ENCODE data around the gene HDLBP.

HDLBP gene

DNA sequence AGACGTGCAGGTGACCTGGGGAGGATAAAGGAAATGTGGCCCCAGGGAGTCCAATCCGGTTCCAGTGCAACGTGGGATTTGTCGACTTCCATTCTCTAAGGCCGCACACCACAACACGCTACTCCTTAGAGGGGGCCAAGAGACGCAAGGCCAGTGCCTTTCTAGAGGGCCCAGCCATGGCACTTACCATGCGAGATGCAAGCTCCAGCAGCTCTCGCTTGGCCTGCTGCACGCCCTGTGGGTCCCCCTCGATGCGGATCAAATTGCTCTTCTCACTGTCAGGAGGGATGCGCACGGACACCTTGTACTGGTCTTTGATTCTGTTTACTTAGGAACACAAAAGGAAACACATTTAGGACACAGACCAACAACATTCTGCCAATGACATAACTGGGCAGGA, 65.8 kb downstream of the HDLBP start:
- DNase-seq (ENCODE audit: low read depth) = no peak

DNA sequence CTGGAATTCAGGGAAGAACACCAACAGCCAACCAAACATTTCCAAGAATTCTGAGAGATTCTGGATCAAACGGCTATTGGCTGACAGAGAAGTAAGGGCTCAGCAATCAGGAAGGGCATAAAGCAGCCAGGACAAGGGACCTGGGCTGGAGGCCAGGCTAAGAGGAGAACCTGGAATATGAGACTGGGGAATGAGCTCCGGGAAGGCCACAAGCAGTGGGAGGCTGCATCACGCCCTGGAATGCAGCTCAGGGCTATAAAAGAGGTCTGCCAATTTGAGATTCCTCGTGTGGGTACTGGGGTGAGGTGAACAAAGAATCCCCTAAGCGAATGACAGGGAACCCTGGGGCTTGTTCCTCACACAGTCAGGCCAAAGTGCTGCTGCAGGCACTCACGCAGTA, 66.6 kb downstream of the HDLBP start:
- DNase-seq (ENCODE audit: low read depth) = no peak

DNA sequence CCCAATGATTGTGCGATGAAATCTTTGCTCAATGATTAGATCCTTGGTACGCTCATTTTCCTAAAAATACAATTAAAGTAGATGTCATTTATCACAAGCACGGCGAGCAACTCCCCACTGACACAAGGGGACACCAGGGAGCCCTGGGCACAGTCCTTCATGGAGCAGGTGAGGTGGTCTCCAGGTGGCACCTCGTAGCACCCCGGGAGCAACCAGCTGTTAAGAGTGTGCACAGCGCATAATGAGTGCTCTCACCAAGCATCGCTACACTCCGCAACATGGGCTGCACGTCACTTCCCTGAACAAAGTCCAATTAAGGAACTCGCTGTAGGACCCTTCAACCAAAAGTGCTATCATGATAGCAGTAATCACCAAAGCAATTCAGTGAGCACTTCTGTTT, 67.2 kb downstream of the HDLBP start:
- DNase-seq (ENCODE audit: low read depth) = no peak

DNA sequence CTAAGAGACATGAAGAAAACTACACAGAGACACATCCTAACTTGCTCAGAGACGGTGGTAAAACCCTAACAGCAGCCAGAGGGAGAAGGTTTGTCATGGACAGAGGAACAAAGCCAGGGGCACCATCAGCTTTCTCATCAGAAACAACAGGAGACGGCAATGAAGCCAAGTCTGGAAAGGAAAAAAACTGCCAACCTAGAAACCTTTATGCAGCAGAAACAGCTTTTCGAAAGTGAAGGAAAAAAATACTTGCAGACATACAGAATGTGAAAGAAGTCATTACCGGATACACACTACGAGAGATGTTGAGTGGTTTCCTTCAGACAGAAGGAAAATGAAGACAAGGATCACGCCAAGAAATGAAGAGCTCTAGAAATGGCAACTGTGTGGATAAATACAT, 71.1 kb downstream of the HDLBP start:
- no peak for DNase-seq (ENCODE audit: low read depth)

DNA sequence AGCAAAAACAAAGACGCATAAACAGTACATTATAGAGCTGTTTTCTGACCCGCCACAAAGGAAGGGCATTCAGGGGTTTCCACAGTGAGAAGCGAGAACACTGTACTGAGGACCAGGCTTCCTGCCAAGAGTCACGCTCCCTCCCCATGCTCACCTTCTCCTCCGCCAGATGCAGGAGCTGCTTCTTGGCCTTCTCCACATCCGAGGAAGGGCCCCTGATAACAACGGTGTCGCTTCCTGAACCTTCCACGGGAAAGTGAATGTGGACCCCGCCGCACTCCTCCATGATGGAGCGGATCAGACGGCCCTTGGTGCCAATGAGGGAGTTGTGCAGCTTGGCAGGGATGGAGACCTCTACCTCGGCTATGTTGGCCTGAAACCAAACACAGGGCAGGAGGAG, 73.2 kb downstream of the HDLBP start:
- DNase-seq (ENCODE audit: low read depth) = no peak

DNA sequence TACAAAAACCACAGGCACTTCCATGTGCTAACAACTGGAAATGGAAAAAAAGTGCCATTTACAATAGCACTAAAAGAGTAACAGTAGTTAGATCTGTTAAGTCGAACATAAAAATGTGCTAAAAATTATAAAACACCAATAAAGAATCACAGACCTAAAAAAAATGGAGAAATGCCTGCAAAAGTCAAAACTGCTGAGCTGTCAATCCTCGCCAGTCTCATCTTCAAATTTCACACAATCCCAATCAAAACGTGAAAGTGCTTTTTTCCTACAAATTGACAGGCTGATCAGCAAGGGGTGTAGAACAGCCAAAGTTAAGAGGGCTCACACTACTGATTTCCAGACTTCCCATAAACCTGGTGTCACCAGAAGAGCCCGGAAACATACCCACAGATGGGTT, 73.8 kb downstream of the HDLBP start:
- DNase-seq (ENCODE audit: low read depth) = no peak

DNA sequence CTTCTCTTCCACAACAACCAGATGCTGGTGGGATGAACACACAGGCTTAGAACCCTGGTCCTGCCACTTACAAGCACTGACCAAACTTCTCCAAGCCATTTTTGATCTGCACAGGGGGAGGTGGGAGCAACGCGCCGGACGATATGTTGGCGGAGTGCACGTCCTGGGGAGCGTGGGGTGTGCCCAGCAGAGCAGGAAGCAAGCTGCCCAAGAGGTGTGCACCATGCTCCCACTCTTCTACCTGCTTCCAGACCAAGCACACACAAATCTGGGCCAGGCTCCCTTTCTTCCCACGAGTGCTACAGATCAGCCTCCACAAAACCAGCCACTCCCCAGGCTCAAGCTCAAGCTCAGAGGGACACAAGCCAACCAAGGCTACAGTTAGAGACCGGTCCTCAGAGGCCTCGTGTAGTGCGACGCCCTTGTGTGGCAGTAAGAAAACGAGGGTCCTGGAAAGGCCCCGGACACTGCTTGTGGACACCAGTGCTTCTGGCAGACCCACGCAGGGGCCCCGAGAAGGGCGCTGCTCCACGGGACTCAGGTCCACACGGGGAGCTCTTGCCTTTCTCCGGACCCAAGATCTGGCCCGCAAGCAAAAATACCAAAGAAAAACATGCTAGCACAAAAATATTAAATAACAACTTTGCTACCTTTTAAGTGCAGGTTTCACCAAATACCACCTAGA, 75.0 kb downstream of the HDLBP start:
- DNase-seq (ENCODE audit: low read depth) = no peak

DNA sequence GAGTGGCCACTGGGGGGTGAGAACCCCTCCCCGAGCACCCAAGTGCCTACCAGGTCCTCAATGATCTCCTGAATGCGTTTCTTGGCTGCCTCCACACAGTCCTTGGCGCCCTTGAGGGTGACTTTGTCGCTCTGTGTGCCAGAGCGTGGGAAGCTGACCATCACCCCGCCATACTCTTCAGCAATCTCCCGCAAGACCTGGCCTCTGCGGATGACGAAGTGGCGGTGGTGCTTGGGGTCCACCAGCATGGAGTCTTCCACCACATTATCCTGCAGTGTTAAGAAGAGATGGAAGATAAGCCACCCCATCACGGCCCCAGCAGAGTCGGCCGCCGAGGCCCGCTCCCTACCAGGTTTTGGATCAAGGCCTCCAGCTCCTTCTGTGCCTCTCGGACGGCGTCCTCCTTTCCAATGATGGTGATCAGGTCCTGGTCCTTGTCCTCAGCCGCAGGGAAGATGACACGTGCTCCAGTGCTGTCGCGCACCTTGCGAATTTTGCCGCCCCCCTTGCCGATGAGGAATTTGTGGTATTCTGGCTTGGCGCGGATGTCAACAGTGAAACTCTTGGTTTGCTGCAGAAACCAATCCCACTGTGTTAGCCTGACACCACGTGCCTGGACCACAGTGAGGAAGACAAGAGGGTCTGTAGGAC, 75.8 kb downstream of the HDLBP start:
- DNase-seq (ENCODE audit: low read depth) = no peak

DNA sequence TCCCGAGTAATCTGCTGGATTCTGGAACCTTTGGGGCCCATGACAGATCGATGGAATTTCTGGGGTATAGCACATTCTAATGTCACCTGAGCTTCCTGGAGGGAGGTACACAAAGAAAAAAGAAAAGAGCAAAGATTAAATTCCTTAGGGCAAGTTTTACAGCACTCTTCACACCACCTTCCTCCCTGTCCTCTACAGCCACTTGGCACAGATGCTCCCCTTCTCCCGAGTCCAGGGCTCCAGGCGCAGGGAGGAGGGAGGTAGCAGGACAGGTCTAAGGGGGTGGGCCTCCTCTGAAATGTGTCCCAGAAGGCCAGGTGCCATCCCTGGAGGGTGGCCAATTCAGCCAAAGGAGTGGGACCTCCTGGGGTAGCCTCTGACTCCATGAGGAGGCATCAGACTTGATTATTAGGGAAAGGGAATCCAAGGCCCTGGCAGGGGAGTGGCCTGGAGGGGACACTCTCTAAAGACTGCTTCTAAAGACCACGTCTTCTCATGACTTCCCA, 76.7 kb downstream of the HDLBP start:
- no peak for DNase-seq (ENCODE audit: low read depth)

DNA sequence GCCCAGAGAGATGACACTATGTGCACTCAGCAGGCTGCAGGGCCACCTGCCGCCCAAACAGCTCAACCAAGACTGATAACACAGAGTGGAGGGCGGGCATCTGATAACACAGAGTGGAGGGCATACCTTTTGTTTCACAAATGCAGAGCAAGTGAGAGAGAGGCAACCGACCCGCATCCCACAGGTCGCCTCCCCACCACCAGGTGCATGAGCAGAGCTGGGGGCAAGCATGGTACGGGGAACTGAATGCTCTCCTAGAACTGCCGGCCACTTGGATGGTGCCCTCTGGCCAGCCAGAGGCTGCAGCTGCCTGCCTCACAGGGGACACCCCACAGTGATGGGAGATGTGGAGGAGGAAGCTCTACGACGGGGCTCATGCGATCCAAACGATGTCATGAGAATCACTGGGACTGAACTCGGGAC, 77.5 kb downstream of the HDLBP start:
- no peak for DNase-seq (ENCODE audit: low read depth)

DNA sequence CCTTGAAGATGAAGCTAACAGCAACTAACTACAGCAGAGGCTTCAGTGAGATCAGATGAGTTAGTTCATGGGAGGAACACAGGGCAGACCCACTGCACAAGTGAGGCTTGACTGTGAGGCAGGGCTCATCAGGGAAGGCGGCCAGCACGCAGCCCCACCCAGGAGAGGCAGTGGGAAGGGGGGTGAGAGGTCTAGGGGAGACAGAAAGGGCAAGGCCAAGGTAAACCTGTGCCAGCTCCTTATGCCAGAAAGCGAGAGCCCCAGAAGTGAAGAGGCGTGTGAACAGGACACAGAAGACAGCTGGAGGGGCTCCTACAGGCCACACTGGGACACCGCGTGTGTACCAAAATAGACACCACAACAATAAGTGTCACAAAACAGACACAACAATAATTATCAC, 78.4 kb downstream of the HDLBP start:
- DNase-seq (ENCODE audit: low read depth) = no peak

DNA sequence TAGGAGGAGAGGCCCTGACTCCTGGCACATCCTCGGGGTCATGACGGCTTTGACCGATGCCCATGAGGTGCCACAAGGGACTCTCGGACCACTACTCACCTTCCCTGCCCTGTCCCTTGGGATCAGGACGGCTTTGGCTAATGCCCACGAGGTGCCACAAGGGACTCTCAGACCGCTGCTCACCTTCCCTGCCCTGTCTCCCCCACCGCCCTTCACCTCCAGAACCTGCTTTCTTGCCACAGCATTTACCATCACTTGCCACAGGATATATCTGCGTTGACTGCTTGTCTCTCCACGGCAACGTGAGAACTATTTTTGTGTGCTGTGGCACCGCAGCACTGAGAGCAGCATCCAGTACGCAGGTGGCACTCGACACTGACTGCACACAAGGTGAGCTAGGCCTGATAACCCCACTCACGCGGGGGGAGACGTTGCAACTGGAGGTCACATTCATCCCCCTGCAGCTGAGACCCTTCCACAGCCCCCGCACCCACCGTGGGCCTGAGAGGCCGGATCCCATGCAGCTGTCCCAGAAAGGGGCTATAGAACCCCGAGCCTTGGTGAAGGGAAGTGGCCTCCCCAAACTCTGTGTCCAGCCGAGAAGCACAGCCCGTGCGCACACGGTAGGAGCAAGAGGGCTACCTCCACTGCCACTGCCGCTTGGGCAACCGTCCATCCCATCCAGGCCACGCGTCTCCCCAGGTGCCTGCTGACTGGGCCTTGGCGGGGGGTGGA, 79.4 kb downstream of the HDLBP start:
- no peak for DNase-seq (ENCODE audit: low read depth)

DNA sequence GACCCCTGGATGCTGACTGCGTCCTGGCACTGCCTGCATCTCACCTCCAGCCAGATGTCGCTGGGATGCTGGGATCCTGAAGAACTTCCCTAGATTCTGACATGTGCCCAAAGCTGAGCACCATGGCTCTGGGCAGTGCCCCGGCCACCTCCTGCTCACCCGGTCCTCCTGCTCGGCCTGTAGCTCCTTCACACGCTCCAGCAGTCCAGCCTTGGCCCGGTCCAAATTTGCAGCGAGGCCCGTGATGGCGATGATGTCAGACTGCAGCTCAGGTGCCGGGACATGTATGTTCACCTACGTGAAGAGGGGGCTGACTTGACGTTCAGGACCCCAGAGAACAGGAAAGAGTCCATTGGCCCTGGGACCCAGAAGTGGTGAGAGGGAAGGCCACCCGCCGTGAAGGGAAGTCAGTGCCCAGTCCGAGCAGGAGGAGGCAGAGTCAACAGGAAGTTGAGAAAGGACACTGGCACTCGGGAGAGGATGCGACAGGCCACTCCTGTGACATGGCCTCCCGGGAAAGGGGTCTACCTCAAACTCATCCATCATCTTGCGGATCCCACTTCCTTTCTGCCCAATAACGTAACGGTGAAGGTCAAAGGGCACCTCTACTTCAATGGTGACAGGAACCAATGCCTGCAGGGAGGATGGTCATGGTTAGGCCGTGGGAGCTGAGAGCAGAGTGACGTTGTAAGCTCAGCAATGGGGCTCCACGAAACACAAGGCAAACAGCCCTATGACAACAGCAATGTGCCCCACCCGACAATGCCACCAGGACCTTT, 80.3 kb downstream of the HDLBP start:
- no peak for DNase-seq (ENCODE audit: low read depth)

DNA sequence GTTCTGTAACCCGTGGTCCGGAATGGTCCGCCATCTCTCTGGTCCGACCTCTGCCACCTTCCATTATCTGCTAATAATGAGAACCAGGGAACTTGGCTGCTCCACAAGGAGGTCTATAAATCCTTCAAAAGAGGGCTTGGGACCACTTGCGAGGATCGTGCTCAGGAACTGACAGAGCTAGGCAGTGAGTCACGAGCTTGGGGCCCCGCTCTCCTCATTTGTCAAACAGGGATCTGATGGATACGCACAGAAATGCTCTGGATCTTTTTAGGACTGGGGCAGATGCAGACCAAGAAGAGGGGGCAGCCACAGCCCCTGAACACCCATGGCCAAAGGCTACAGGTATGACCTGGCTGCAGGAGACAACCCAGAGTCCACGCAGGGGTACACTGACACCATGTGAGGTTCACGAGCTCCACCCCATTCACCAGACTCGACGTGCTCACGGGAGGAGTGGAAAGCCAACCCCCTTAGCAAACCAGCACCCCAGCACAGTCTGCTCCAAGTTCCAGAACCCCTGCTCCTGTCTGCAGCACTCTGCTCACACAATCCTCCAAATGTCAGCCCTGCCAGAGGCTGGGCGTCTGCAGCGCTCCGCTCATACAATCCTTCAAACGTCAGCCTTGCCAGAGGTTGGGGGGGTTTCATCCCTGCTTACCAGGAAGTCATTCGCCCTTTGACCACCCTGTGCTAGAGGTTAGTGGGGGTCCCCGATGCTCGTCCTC, 81.2 kb downstream of the HDLBP start:
- DNase-seq (ENCODE audit: low read depth) = no peak

DNA sequence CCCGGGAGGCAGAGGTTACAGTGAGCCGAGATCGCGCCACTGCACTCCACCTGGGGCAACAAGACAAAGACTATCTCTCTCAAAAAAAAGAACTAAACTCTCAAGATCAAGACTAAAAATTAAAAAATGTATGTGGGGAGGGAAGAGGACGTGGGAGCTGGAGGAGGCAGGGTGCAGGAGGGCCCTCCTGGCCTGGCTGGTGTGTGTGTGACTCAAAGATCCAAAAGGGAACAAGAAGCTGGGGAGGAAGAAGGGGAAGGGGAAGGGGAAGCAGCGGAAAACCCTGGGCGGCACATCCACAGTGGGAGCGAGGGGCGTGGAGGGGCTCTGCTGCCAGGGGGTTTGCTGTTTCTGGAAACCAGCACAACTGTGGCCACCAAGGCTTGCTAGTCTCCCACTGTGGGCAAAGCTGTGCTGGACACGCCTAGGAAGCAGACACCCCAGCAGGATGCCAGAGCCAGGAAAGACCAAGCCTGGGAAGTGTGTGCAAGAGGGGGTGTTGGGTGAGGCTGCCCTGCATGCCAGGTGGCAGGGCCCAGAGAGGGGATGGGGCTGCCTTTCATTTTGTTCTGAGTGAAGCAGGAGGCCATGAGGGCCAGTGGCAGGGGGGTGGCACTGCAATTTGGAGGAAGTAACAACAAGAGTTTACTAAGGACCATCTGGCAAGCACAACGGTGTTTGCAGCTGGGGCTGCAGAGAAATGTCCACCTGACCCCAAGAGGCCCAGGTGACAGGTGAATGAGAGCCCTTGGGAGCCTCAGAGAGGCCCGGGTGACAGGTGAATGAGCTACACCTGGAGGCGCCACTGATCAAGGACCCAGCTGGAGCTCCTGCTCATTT, 82.5 kb downstream of the HDLBP start:
- DNase-seq (ENCODE audit: low read depth) = no peak

DNA sequence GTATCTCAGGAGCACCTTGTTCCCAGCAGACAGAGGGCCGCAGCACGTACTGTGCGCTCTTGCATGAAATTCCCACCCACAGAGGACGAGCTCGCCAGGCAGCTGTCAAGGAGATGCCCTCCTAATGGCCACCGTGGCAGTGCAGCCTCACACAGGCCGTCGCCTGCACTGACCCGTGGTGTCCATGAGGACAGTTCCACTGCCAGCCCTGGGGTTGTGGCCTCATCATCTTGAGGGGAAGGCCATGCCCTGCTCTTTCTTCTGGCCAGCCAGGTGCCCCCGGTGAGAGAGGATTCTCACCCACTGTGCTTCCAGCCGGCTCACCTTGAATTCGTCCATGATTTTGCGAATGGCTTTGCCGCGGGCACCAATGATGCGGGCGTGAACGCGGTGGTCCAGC, 85.0 kb downstream of the HDLBP start:
- DNase-seq (ENCODE audit: low read depth) = no peak

DNA sequence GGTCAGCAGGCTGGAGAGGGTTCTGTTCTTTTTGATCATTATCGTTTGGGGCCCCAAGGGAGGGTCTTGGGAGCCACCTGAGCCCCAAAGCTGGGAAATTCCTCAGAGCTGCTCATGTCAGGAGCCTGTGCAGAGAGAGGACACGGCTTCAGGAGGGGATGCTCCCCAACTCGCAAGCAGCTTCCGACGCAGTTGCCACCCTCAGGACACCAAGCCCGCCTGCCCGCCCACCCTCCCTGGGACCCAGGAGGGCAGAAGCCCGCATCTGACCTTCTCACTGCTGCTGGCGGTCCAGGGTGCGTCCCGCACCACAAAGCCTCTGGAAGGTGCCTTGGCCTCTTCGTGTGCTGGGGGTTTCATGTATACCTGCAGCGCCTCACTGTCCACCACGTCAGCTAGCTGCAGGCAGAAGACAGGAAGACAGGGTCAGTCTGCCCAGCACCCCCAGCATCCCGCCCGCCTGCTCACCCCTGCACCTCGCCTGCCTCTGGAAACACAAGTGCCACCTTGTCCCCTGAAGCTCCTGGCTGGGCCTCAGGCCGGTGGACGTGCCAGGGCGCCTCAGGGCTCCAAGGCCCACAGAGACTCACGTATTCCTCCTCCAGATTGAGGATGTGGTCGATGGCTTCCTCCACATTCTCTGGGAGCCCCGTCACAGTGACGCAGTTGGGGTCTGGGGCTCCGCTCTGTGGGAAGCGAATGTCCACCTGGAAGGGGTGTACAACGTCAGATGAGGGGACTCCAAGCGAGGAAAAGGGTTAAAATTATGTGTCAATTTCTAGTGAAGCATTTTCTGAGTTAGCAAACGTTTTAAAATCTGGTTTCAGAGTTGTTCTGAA, 85.7 kb downstream of the HDLBP start:
- no peak for DNase-seq (ENCODE audit: low read depth)

DNA sequence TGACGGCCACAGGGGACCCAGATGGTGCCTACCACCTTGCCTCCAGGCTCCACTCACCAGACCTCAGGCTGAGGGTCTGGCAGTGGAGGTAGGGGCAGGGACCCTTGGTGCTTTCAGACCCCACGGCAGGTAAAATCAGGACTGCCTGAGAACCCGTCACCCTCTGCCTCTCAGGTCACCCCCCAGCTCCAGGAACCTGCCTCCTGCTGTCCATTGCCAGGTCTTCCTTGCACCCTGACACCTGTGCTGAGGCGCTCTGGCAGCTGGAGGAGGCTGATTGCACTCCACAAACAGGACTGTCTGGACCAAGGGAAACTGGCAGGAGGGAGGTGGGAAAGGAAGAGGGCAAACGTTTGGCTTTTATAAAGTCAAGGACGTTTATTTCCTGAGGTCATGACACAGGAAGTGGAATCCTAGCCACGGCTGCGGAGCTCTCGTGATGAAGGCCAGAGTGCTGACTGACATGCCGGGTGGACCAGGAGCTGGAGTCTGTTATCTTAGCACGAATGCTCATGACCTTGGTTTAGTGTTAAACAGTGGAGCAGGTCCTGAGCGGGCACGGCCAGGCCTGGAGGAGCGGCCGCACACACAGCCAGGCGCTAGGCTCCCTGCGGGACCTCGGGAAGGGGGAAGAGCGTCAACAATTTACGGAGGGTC, 86.5 kb downstream of the HDLBP start:
- no peak for DNase-seq (ENCODE audit: low read depth)

DNA sequence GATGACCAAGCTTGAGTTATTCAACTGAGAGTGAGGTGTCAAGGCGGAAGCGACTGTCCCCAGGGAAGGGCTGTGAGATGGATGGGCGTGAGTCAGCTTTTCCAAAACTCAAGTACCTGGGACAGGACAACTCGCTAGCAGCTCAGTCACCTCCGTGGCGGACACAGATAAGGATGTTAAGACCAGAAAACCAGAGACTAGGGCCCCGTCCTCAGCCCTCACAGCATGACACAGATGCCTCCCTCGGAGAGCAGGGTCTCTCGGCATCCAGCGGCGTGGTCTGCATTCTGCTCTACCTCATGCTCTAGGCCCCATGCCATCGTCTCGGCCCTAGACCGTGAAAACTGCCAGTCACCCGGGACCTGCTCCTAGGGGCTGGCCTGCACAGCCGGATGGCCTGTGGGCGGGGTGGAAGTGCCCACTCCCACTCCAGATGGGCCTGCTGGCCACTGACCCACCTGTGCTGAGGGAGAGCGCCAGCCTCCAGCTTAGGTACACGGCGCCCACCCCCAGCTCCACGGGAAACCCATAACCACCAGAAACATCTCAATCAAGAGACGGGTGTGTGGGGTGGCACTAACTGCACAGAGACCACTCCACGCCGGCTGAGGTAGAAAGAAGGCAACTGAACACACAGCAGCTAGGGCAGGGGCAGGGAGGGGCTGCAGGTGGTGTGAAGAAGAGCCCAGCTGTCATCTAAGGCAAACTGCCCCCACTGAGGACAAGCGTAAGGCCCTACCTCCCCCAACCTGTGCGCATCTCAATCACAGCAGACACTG, 87.2 kb downstream of the HDLBP start:
- DNase-seq (ENCODE audit: low read depth) = no peak
